HG03520 (cell line): ENCODE measurements around the gene C4orf50.
"Not testable (repeated sequence)": the region's sequence is repeated elsewhere in the genome, so short reads cannot be mapped to it uniquely, and the experiment has no call there.

Experiments used
- ATAC-seq: cut with Tn5 transposase; IDR thresholded peaks from one replicate; pipeline ENCODE4 v1.9.1; 2021; ENCODE audit warnings: mild to moderate bottlenecking, moderate library complexity; ENCODE audit not compliant: unreplicated experiment

C4orf50 gene

GRCh38 chr4:6019316-6020263 is 1.4 kb upstream of the C4orf50 start:
- ATAC-seq = no peak

- no peak for ATAC-seq
Measured at GRCh38 chr4:6017800-6018199, 431 bp downstream of the C4orf50 start.

- ATAC-seq = no peak
Measured at GRCh38 chr4:6017030-6017429, 1.2 kb downstream of the C4orf50 start.

- no peak for ATAC-seq
Measured at GRCh38 chr4:6013564-6013963, 4.7 kb downstream of the C4orf50 start.

- no peak for ATAC-seq
Measured at GRCh38 chr4:6012200-6012599, 6.0 kb downstream of the C4orf50 start.

- no peak for ATAC-seq
Measured at GRCh38 chr4:6011686-6012085, 6.5 kb downstream of the C4orf50 start.

GRCh38 chr4:6011271-6011671 is 7.0 kb downstream of the C4orf50 start:
- ATAC-seq = no peak

GRCh38 chr4:6010789-6011188 is 7.4 kb downstream of the C4orf50 start:
- ATAC-seq = no peak

- no peak for ATAC-seq
Measured at GRCh38 chr4:6009452-6009851, 8.8 kb downstream of the C4orf50 start.

GRCh38 chr4:6008766-6009385 is 9.4 kb downstream of the C4orf50 start:
- ATAC-seq = no peak

GRCh38 chr4:6008092-6008551 is 10.1 kb downstream of the C4orf50 start:
- no peak for ATAC-seq

- ATAC-seq = no peak
Measured at GRCh38 chr4:6005175-6005574, 13.1 kb downstream of the C4orf50 start.

- not testable (repeated sequence) for ATAC-seq
Measured at GRCh38 chr4:6003485-6003884, 14.7 kb downstream of the C4orf50 start.

GRCh38 chr4:6002926-6003325 is 15.3 kb downstream of the C4orf50 start:
- no peak for ATAC-seq

GRCh38 chr4:6002492-6002833 is 15.8 kb downstream of the C4orf50 start:
- no peak for ATAC-seq

GRCh38 chr4:6001680-6002491 is 16.3 kb downstream of the C4orf50 start:
- no peak for ATAC-seq

- ATAC-seq = no peak
Measured at GRCh38 chr4:5999830-6000365, 18.3 kb downstream of the C4orf50 start.

GRCh38 chr4:5999356-5999755 is 18.9 kb downstream of the C4orf50 start:
- ATAC-seq = no peak

- peak; percentile 89 for ATAC-seq
Measured at GRCh38 chr4:5998333-5998936, 19.8 kb downstream of the C4orf50 start.

GRCh38 chr4:5996641-5997040 is 21.6 kb downstream of the C4orf50 start:
- no peak for ATAC-seq
